Measurements from ENCODE around the gene EYA2.

Gene EYA2

GRCh38 chr20:46979603-46980241 lies 85.1 kb downstream of the EYA2 start:
- no peak for DNase-seq (ENCODE audit: low spot score)

- no peak for DNase-seq (ENCODE audit: low spot score)
Observed at GRCh38 chr20:46981184-46981583, 86.5 kb downstream of the EYA2 start.

- DNase-seq (ENCODE audit: low spot score) = no peak
Observed at GRCh38 chr20:46983466-46983865, 88.8 kb downstream of the EYA2 start.

- no peak for DNase-seq (ENCODE audit: low spot score)
Observed at GRCh38 chr20:46984405-46984804, 89.8 kb downstream of the EYA2 start.

- DNase-seq (ENCODE audit: low spot score) = no peak
Observed at GRCh38 chr20:46985250-46985649, 90.6 kb downstream of the EYA2 start.

GRCh38 chr20:46985671-46986070 lies 91.0 kb downstream of the EYA2 start:
- DNase-seq (ENCODE audit: low spot score) = no peak

GRCh38 chr20:46987001-46987400 lies 92.4 kb downstream of the EYA2 start:
- DNase-seq (ENCODE audit: low spot score) = no peak

GRCh38 chr20:46990017-46990595 lies 95.5 kb downstream of the EYA2 start:
- DNase-seq (ENCODE audit: low spot score) = no peak

GRCh38 chr20:46990596-46991104 lies 96.0 kb downstream of the EYA2 start:
- DNase-seq (ENCODE audit: low spot score) = no peak

- no peak for DNase-seq (ENCODE audit: low spot score)
Observed at GRCh38 chr20:46991168-46991567, 96.5 kb downstream of the EYA2 start.

GRCh38 chr20:46991880-46992639 lies 97.4 kb downstream of the EYA2 start:
- no peak for DNase-seq (ENCODE audit: low spot score)

GRCh38 chr20:46992640-46993035 lies 98.0 kb downstream of the EYA2 start:
- DNase-seq (ENCODE audit: low spot score) = no peak

- DNase-seq (ENCODE audit: low spot score) = no peak
Observed at GRCh38 chr20:46993465-46994095, 98.9 kb downstream of the EYA2 start.

GRCh38 chr20:46994341-46994740 lies 99.7 kb downstream of the EYA2 start:
- peak; percentile 15 for DNase-seq (ENCODE audit: low spot score)

GRCh38 chr20:46995561-46996142 lies 101.0 kb downstream of the EYA2 start:
- DNase-seq (ENCODE audit: low spot score) = no peak

- no peak for DNase-seq (ENCODE audit: low spot score)
Observed at GRCh38 chr20:46997187-46997586, 102.5 kb downstream of the EYA2 start.

GRCh38 chr20:46998477-46999240 lies 104.0 kb downstream of the EYA2 start:
- DNase-seq (ENCODE audit: low spot score) = no peak

GRCh38 chr20:46999801-47000465 lies 105.3 kb downstream of the EYA2 start:
- DNase-seq (ENCODE audit: low spot score) = peak; percentile 36

GRCh38 chr20:47003223-47003622 lies 108.6 kb downstream of the EYA2 start:
- DNase-seq (ENCODE audit: low spot score) = no peak

GRCh38 chr20:47004179-47004578 lies 109.5 kb downstream of the EYA2 start:
- no peak for DNase-seq (ENCODE audit: low spot score)

Measured in NAMALWA (cell line).